Germinal center (tissue), 1 donor: ENCODE measurements around the gene TGFBR3.
A peak's percentile ranks its signal among the peaks of the same experiment; 100 is the strongest.
"Not testable (repeated sequence)": the region's sequence is repeated elsewhere in the genome, so short reads cannot be mapped to it uniquely, and the experiment has no call there.

Experiments used
- DNase-seq: peaks from one replicate; pipeline ENCODE4 v3.0.0; 2012; ENCODE audit warnings: mixed read lengths, low spot score

Gene TGFBR3

GRCh38 chr1:91883470-91883869, 2.5 kb downstream of the TGFBR3 start:
- peak; percentile 23 for DNase-seq

GRCh38 chr1:91881280-91881679, 4.7 kb downstream of the TGFBR3 start:
- DNase-seq, result no peak

- no peak for DNase-seq
Measured at GRCh38 chr1:91879733-91880132, 6.2 kb downstream of the TGFBR3 start.

DNA sequence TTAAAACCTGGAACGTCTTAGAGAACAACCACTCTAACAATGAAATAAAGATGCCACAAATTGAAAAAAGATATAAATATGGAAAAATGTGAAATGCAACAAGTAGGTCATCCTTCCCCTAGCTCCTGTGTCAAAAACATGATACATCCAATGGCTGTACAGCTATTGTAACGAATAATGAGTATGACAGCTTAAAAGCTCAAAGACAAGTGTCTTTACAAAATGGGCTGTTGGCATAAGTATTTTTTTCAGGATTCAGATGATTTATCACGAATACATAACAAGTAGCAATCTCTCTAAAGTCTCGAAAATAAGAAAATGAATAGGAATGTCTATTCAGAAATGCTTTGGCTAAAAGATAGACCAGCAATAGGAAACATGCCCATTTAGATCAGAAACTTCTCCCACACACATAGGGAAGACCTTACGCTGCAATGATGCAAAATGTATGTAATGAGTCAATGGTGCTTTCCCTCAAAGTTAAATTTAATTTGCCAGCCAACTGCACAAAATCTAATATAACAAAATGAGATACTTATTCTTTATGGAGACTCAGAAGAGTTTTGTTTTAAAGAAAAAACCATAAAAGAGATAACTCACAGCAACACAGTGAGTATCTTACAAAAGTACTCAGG, 8.3 kb downstream of the TGFBR3 start:
- no peak for DNase-seq

- DNase-seq, result no peak
Measured at GRCh38 chr1:91876781-91877573, 9.0 kb downstream of the TGFBR3 start.

DNA sequence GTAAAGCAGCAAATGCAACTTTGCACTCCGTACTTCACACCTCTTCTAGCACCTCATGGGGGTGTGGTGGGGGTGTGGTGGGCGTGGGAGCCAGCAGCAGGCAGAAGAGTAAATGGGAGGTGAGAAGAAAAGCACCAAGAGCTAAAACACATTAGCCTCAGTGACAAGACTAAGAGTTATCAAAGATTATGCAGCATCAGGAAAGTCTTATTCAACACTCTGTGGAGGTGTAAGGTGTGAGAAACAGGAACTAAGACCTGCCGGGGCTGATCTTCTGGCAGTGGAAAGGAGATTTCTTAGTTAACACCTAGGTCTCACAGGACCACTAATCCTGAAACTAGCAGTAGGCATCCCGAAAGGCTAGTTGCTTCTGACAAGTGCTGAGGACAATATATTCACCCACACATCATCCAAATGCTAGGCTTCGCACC, 9.9 kb downstream of the TGFBR3 start:
- DNase-seq, result no peak

DNA sequence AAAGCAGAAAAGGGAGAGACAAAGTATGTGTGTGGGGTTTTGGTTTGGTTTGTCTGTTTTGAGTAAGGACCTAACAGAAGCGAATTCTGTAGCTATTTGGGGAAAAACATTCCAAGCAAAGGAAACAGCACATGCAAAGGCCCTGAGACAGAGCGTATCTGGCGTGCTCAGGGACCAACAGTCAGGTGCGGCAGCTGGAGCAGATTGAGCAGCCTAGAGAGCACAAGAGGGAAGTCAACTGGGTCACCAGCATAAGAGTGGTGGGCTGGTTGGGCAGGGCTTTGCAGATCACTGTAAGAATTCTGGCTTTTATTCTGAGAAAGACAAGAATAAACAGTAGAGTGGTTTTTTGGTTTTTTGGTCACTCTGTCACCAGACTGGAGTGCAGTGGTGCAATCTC, 11.8 kb downstream of the TGFBR3 start:
- no peak for DNase-seq

GRCh38 chr1:91872559-91873081, 13.3 kb downstream of the TGFBR3 start:
- DNase-seq, result no peak

DNA sequence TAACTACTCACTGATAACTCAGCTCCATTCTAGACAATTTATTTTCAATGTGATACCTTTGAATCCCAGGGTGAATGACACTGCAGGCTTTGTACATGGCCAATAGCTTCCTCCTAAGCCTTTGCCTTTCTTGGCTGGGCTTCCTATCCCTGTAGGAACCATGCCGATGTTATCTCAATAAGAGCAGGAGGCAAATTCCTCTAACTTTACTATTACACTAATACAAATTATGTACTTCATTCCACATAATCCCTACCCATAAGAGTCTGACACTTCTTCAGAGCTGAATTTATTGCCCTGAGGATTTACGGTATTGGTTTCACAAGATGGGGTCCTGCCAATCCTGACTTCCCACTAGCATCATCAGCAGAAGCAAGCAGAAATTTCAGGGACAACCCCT, 14.0 kb downstream of the TGFBR3 start:
- DNase-seq, result no peak

GRCh38 chr1:91870322-91870721, 15.6 kb downstream of the TGFBR3 start:
- no peak for DNase-seq

DNA sequence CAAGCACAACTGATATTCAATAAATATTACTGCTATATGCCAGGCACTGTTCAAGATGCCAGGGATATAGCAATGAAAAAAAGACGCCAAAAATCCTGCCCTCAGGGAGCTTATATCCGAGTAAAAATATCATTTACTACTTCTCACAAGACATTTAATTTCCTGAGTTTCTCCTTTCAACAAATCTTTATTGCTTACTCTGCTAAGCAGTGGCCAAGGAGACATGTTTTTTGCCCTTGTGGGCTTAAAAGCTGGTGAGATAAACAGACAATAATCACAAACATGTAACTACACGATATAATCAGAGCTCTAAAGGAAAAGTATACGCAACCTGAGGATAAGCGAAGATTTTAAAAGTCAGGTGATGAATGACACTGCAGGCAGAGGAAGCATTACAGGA, 19.5 kb downstream of the TGFBR3 start:
- DNase-seq, result no peak

DNA sequence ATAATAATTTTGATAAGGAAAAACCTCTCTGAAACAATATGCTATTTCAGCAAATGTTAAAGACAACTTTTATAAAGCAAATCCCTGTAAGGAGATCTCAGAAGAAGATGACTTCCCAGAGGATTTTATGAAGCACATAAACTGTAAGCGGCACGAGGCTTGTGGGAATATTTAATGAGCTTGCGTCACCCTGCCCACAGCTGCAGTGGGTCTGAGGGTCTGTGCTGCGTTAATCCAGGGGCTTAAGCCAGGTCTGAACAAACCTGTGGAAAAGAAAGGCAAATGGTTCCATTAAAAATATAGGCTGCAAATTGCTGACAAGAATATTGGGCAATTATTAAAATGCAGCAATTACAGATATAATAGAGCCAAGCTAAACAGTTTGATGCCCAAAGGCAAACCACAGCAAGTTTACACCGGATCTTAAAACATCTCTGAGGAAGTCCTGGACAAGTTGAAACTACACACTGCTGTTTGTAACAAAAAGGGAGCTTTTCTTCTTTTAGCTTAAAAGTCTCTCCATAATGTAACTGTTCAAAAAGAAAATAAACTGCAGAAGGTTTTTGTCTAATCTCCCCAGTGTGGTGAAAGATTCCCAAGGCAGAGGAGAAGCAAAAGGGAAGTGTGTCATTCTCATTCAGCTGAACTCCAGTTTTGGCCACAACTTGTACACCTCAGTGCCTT, 21.8 kb downstream of the TGFBR3 start:
- no peak for DNase-seq

- no peak for DNase-seq
Measured at GRCh38 chr1:91863498-91863897, 22.5 kb downstream of the TGFBR3 start.

GRCh38 chr1:91862120-91862519, 23.8 kb downstream of the TGFBR3 start:
- DNase-seq, result no peak

GRCh38 chr1:91857557-91858239, 28.3 kb downstream of the TGFBR3 start:
- no peak for DNase-seq

DNA sequence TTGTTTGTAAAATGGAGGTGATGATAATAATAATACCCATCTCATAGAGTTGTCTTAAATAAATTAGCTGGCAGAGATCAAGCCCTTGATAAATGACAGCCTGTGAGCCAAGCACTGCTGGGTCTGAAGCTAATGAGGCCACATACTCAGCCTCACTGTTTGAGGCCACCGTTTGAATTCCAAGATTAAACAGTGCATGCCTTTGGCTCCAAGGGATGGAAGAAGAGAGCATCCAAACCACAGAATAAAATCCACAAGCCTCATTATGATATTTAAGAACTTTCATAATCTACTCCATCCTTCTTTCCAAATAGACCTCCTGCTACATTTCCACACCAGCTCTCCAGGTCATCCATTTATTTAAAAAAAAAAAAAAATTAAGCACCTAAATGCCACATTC, 29.0 kb downstream of the TGFBR3 start:
- no peak for DNase-seq

DNA sequence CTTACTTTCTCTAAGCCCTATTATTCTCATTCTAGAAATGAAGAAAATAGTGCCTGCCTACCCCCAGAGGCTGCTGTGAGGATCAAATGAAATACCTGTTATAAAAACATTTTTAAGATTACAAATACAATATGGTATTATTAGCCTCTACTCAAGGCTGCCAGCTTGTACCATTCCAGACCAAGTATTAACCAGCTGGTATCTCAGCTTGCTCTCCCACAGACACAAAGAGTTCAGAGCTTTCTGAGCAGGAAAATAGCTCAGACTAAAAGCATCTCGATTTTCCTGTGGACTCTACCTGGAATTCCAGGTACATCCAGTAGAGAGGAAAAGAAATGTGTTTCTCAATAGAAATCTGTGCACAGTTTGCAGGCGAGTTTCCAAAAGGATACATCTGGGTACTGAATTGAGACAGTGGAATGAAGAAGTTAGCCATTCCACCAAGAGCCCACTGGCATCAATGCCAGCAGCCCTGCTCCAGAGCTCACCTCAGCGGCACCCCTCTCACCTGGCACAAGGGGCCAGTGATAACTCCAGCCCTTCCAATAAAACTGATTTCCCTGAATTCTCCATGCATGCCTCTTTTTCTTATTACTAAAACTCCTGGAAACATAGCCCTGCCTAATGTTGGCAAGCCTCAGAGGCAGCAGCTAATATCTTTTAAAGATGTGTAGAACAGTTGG, 31.0 kb downstream of the TGFBR3 start:
- no peak for DNase-seq

DNA sequence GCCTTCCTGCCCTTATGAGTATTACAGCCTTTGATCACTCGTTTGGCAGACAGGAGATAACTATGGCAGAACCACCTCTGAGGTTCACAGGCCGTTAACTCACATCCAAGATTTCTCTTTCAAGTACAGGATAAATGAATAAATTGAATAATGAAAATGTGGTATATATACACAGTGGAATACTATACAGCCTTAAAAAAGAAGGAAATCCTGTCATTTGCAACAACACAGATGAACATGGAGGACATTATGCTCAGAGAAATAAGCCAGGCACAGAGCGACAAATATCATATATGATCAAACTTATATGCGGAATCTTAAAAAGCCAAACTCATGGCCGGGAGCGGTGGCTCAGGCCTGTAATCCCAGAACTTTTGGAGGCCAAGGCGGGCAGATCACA, 32.6 kb downstream of the TGFBR3 start:
- no peak for DNase-seq

DNA sequence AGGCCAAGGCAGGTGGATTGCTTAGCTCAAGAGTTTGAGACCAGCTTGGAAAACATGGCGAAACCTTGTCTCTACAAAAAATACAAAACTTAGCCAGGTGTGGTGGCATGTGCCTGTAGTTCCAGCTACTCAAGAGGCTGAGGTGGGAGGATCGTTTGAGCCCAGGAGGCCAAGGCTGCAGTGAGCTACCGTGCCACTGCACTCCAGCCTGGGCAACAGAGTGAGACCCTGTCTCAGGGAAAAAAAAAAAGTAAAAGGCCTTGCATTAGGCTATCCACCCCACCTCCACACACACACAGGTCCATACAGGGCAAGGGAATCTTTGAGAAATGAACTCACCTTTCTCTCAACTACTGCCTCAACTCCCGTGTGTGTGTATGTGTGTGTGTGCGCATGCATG, 33.9 kb downstream of the TGFBR3 start:
- DNase-seq, result not testable (repeated sequence)

DNA sequence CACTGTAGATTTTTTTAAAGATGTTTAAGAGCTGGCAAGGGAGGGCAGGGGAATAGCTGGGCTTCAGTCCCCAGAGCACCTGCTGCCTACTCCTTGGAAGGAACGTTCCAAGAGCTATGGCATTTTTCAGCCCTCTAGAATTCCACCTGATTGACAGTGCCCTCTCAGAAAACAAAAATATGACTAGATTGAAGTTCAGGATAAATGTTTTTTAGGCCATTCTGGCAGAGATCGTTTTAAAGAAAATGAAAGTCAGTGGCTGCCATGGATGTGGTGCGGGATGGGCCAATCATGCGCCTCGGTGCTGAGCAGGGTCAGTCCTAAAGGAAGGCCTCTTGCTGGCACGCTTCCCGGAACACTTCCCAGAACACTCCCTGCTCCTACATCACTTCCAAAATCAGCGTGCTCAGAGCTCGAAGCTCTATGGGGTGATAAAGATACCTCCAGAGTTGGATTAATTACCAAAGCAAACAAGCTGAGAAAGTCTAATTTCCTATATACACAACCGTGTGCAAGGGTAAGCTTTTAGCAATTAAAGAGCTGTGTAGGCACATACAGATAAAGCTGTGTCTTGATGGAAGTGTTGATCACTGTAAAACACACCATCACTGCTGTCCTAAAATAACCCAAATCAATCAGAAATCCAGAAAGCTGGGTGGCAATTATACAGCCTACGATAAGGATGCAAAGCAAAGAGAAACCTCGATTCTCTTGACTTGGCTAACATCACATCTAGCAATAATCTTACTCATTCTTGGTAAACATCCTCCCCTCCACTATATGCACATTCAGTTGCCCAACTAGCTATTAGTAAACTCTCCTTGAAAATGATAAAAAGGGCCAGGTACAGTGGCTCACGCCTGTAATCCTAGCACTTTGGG, 34.6 kb downstream of the TGFBR3 start:
- DNase-seq, result no peak

GRCh38 chr1:91850708-91851107, 35.2 kb downstream of the TGFBR3 start:
- DNase-seq, result no peak
